Measurements from ENCODE around the gene RFC2.

DNA sequence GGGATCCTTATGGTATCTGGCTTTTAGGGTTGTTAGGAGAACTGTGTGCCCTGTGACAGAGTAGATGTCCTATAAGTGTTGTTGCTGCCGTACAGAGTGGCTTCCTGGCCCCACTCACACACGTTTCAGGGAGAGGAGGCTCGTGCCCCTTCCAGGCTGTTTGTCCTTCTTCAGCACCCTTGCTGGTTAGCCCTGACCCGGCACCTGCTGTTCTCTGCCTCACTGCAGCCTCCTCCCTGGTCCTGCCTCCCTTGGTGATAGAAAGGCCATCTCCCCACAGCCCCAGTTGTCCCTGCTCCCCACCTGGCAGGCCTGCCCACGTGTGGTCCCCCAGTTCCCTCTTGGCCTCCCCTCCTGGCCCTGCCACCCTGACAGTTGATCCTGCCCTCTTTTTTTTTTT is 37.3 kb upstream of the RFC2 start:
- TF ChIP-seq, protein P1, sequence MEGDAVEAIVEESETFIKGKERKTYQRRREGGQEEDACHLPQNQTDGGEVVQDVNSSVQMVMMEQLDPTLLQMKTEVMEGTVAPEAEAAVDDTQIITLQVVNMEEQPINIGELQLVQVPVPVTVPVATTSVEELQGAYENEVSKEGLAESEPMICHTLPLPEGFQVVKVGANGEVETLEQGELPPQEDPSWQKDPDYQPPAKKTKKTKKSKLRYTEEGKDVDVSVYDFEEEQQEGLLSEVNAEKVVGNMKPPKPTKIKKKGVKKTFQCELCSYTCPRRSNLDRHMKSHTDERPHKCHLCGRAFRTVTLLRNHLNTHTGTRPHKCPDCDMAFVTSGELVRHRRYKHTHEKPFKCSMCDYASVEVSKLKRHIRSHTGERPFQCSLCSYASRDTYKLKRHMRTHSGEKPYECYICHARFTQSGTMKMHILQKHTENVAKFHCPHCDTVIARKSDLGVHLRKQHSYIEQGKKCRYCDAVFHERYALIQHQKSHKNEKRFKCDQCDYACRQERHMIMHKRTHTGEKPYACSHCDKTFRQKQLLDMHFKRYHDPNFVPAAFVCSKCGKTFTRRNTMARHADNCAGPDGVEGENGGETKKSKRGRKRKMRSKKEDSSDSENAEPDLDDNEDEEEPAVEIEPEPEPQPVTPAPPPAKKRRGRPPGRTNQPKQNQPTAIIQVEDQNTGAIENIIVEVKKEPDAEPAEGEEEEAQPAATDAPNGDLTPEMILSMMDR (conservative IDR thresholded peaks at IDR 0.05; ENCODE audit: low read length): no peak
- TF ChIP-seq EZH2phosphoT487 (IDR thresholded peaks at IDR 0.05; ENCODE audit: borderline replicate concordance): no peak

Data from Loucy (cell line).